Measurements from ENCODE around the gene CD163L1.
"Not testable (repeated sequence)": the region's sequence is repeated elsewhere in the genome, so short reads cannot be mapped to it uniquely, and the experiment has no call there.

The CD163L1 gene

DNA sequence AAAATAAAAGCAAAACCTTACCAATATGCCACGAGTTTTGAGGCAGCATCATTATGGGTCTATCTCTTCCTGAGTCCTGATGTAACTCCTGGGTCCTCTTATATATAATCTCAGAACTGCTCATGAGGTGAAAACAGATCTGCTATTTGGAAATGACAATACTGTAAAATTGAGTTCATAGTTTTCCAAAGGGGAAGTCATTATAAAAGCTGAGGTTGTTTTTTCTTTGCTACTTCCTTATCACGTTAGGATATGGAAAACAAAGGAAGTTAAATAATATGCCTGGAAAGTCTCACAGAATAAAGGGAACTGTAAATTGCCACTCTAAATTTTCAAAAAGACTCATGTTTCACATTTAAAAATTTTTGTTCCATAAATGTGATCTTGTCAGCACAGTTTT lies at the start of gene CD163L1:
CD163L1 (minus strand) TSS at position 78 of the 400 bp plus-strand sequence; CDS start at position 52, 26 bp downstream.
- DNase-seq, result no peak

DNA sequence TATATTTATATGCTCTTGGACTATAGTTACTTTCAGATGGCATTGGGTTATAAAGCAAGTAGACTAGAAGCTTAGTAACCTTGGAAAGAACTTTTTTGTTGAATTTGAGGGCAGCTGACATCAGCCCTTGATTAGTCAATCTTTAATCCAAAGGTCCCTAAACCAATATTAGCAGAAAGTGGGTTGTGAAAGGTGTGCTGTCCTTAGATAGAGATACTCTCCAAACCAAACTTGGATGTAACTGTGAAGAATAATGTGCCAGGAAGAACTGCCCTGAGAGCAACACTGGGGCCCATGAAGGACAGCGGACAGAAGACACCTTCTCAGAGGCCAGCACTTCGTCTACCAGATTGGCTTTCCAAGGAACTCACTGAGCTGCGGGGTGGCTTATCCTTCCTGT lies 49.1 kb upstream of the CD163L1 start:
- DNase-seq, result no peak

DNA sequence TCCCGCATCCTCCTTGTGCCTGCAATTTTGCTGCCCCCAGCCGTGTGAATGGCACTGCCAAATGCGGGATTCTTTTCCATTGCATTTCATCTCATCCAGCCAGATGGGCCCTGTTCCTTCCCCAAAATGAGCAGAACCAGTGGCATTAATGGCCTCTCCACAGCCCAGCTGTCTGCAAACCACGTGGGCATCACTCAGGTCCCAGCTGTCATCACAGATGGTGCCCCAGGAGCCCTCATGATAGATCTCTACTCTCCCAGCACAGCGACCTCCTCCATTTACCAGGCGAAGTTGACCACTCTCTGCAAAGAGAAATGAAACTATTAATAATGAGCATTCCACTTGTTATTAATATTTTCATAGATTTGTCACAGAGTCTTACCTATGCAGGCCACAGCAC lies 42.6 kb upstream of the CD163L1 start:
- DNase-seq, result no peak

DNA sequence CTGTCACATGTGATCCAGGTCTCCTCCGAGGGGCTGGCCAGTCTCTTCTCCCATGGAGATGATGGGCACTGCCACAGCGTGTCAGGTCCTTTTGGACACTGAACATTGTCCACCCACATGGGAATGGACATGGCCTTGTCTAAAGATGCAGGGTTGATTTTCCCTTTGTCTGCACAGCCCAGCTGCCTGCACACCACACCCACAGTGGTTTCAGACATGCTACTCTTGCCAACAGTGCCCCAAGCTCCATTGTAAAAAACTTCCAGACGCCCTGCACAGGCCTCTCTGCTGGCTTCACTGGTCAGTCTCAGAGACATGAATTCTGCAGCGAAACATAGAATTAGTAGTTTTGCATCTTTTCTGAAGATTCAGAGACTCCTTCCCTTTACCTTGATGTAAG lies 41.1 kb upstream of the CD163L1 start:
- no peak for DNase-seq

DNA sequence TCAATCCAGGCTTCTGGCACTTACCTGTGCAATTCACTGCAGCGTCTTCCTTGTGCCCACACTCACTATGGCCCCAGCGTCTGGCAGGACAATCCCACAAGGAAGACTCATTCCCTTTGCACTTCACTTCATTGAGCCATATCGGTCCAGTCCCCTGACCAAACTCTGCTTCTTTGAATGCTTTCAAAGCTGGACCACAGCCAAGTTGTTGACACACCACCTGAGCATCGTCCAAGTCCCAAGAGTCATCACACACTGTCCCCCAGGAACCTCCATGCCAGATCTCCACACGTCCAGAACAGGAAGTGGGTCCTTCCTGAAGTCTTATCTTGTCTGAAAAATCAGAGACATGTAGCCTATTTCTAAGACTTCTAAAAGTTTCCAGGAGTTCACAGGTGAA lies 39.4 kb upstream of the CD163L1 start:
- DNase-seq, result no peak

DNA sequence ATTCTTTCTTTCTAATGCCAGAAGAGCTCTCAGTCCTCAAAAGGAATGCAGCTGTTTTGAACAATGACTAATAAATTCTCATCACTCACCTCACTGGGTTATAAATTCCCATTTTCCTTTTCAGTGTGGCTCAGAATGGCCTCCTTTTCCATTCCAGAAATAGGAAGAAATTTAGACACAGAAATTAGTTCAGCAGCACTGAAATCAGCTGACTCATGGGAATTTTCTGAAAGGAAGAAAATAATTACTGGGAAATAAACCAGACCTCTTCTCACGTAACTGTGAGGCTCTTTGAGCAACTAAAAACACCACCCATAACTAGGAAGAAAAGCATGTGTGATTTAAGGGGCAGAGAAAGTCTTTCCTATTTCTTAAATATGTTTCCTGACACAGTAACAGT lies 35.8 kb upstream of the CD163L1 start:
- no peak for DNase-seq

DNA sequence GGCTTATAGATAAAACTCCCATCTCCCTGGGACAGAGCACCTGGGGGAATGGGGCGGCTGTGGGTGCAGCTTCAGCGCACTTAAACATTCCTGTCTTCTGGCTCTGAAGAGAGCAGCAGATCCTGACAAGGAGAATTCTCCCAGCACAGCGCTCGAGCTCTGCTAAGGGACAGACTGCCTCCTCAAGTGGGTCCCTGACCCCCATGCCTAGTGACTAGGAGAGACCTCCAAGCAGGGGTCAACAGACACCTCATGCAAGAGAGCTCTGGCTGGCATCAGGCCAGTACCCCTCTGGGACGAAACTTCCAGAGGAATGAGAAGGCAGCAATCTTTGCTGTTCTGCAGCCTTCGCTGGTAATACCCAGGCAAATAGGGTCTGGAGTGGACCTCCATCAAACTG lies 28.1 kb upstream of the CD163L1 start:
- no peak for DNase-seq

DNA sequence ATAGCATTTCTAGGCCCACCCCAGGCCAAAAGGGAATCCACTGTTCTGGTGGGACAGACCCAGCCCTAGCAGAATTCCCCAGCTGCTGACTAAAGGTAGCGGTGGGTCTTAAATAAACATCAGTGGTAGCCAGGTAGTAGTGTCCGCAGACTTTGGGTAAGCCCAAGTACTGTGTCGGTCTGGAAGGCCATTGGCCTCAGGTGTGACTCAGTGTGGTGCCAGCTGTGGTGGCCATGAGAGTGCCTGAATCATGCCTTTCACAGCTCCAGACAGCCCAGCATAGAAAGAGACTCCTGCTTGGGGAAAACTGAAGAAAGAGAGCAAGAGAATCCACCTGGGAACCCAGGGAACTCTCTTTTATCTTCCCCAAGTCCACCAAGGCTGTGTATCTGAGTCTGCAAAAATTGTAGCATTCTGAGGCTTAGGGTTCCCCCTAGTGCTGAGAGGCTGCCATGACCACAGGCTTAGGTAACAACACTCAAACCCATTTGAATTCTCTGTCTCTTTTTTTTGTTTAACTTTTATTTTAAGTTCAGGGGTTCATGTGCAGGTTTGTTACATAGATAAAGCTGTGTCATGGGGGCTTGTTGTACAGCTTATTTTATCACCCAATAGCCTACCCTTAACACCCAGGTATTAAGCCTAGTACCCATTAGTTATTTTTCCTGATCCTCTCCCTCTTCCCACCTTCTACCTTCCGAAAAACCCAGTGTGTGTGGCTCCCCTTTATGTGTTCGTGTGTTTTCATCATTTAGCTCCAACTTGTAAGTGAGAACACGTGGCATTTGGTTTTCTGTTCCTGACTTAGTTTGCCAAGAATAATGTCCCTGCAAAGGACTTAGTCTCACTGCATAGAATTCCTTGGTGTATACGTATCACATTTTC lies 16.7 kb upstream of the CD163L1 start:
- no peak for DNase-seq

DNA sequence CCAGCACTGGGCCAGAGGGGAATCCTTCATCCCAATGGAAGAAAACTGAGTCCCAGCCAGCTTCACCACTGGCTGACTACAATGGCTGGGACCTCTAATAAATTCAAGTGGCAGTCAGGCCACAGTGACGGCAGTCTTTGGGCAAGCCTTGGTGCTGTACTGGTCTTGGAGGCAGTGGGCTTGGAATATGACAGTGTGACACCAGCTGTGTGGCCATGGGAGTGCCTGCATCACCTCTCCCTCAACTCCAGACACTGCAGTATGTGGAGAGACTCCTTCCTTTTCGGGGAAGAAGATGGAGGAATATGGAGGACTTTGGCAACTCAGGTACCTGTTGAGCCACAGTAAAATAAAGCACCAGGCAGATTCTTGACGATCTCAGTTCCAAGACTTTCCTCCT lies 16.0 kb upstream of the CD163L1 start:
- DNase-seq, result no peak

DNA sequence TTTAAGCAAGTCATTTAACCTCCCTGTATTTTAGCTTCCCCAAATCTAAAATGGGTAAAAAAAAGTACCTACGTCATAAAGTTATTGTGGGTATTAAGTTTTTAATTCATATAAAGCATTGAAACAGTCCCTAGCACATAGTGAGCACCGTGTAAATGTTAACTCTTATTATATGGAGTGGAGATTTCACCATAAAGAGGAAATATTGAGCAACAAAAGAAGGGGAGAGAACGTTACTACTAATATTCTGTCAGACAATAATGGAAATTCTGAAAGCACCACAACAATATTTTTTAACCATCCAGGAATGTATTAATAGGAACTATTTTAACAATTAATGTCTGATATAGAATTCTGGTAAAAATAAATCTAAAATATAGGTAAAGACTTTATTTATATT lies 7.8 kb upstream of the CD163L1 start:
- DNase-seq, result no peak

DNA sequence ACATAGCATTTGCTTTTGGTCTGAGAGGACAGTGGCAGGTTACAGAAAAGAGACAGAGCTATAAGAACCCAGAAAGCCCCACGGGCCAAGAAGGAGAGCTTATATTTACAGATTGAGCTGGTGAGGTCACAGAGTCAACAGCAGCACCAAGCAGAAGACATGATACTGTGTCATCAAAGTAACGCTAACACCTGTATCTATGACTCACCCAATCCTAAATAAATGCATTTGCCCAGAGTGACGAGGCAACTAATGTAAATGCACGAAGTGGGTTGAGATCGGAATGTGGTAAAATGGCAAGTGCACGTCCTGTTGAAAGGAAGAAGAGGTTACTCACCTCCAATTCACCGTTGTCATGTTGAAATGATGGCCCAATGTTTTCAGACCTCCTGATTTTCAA lies 6.7 kb upstream of the CD163L1 start:
- no peak for DNase-seq

DNA sequence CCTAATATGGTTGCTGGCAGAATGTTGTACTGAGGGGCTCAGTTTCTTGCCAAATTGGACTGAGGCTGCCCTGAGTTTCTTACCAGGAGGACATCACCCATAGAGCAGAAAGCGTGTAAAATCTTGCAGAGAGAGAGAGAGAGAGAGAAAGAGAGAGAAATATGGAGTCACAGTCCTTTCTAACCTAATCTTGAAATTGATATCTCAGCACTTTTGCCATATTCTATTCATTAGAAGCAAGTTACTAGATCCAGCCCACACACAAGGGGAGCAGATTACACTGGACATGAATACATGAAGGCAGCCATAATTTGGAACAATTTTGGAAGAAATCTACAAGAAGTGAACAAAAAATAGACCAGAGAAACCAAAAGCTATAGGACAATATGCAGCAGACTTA lies 4.1 kb upstream of the CD163L1 start:
- DNase-seq, result no peak

DNA sequence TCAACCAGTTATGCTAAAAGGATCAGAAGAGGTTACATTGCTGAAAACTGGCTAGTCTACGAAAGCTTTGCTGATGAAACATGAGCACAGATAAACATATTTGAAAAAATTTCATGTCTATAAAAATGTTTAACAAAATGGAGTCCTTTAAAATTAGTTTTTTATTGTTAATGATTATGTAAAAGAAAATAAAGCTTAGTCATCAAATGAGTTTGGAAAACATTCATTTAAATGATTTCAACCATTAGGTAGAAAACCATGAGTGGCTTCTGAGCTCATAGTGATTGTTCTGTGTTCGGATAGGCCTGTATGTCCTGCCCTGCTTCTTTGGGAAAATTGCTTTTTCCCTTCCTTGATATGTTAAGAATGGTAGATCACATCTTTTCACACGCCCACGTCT lies 584 bp upstream of the CD163L1 start:
- no peak for DNase-seq

DNA sequence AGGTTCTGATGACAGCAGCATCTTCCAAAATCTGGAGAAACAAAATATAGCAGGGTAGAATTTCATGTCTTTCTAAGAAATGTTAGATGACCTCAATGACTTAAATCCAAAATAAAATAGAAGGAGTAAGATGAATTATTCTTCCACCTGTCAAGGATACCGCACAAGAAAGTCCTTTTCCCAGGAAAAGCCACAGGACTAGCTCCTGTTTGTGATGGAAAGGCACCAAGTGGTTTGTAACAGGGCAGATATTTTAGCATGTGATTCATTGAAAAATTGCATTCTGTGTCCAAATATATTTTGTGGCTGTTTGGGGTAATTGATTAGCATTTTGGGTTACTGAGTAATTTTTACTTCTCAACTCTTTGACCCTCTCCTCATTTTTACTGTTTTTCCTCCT lies 2.7 kb downstream of the CD163L1 start:
- DNase-seq, result no peak

DNA sequence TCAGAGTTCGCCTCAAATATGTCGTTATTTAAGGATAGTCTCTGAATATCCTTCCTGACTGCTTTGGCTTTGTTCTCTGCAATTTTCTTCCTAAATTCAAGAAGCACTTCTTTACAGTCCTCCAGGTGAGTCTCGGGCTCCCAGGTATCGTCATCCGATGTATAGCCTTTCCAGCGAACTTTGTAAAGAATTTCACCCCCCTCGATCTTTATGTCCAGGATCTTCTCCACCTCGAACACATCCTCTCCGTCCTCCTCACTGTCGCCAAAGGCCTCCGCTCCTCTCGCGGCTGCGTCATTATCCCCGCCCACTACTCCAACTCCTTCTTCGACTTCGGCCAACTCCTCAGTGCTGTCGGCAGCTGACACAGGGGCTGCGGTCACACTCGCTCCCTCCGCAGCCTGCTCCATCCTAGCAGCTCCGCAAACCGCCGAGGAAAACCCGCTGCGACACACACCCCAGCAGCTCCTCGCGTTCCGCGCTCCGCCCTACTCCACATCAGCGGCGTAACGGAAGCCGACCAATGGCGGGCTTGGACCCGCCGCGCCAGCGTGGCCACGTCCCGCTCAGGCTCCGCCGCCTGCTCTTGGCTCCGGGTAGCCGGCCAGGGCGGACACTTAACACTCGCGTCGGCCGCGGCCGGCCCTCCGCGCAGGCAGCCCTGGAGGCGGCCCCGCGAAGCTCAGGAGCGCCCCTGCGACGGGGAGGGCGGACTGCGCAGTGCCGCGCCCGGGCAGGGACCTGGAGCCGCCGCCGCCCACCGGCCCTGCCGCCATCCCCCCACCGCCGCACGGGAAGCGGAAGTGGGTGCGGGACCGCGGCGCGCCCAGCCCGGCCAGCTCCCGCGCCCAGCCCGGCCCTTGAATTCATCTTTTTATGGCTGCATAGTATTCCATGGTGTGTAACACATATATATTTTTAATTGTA lies 4.1 kb downstream of the CD163L1 start:
- no peak for DNase-seq

DNA sequence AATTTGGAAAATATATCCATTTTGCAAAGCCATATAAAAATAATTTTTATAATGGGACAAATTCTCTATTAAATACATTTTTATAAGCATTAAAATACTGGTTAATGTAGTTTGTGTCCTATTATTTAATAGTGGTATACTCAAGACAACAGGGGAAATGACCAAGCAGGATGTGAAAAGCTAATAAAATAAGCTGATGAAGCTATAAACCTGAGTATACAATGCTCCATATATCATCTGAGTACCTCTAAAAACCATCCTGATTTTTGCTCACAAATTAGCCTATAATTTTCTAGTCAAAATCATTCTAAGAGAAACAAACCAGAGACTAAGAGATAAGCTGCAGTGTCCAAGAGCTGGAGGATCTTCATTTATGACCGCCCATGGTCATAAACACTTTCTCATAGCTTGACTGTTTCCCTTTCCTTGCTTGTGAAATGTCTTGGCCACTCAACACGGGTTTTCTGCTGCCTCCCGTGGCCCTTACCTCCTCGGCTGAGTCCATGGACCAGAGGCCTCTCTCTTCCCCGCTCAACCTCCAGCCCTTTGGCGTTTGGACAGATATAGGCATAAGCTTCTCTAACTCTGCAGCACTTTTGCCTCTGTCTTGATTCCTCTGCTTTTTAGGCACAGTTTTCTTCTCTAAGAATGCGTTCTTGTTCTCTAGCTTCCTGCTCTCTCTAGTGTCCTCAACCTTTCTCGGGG lies 5.5 kb downstream of the CD163L1 start:
- not testable (repeated sequence) for DNase-seq

DNA sequence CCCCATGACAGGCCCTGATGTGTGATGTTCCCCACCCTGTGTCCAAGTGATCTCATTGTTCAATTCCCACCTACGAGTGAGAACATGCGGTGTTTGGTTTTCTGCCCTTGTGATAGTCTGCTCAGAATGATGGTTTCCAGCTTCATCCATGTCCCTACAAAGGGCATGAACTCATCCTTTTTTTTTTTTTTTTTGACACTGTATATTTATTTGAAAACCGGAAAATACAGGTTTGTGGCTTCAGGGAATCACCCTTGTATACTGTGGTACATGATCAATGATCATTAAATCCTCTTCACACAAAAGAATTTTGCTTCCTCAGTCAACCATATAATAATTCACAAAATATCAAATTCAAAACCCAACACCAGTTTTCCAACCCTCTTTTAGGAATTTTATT lies 6.5 kb downstream of the CD163L1 start:
- DNase-seq, result not testable (repeated sequence)

DNA sequence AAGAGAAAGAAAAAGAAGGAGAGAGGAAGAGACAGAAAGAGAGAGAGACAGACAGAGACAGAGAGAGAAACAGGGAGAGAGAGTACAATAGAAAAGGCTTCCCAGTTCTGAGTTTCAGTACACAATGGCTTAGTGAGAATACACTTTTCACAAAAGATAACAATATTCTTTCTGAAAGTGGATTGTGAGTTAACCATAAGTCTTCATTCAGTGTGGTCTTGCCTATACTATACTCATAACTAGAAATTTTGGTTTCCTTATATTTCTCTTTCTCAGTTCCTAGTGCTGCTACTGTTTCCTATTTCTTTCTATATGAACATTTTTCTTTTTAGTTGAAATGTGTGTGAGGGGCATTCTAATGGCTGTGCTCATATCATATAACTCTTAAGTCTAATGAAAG lies 9.3 kb downstream of the CD163L1 start:
- no peak for DNase-seq

DNA sequence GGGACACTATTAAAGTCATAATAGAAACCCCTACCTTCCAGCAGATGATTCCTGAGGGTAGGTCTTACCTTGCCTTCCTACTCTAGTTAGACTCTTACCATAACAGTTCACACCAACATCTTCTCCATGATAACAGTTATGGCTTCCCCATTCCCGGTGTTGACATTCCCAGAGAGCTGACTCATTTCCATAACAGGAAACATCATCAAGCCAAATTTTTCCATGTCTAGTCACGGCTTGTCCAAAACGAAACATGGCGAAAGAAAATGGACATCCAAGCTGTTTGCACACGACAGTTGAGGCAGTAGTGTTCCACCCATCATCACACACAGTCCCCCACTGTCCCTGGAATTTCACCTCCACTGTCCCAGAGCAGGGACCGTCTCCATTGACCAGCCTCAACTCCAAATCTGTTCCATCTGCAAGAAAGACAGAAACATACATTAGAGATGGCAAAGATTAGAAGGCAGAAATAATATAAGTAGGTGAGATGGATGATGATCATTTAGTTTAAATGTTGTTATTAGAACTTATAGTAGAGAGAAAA lies 10.6 kb downstream of the CD163L1 start:
- no peak for DNase-seq

DNA sequence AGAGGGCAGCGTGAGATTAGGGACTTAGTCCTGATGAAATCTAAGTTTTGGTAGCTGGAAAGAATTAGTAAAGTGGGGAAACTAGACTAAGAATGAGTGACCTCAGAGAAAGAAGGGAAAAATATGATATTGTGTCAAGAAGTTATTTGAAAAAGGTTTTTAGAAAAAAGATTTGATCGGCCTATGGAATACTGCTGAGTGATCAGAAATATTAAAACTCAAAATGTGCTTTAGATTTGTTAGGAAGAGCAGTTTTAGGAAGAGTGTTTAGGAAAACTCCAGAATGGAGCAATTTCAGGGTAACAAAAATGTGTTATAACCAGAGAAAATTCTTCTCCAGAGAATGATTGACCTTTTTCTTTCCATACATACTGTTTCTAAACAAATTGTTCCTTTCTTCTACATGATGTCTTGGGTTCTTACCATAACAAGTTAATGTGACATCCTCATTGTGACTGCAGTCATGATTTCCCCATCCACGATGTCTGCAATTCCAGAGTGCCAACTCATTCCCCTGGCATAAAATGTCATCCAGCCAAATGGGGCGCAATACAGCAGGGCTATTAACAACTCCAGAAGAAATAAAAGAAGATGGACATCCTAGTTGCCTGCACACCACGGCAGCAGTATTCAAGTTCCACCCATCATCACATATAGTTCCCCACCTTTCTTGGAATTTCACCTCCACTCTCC lies 11.8 kb downstream of the CD163L1 start:
- no peak for DNase-seq

DNA sequence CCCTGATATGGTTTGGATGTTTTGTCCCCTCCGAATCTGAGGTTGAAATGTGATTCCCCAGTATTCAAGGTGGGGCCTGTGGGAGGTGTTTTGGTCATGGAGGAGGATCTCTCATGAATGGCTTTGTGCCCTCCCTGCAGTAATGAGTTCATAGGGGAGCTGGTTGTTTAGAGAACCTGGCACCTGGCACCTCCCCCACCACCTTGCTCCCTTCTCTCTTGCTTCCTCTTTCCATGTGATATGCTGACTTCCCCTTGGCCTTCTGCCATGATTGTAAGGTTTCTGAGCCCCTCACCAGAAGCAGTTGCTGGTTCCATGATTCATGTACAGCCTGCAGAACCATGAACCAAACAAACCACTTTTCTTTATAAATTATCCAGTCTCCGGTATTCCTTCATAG lies 32.6 kb downstream of the CD163L1 start:
- DNase-seq, result no peak

DNA sequence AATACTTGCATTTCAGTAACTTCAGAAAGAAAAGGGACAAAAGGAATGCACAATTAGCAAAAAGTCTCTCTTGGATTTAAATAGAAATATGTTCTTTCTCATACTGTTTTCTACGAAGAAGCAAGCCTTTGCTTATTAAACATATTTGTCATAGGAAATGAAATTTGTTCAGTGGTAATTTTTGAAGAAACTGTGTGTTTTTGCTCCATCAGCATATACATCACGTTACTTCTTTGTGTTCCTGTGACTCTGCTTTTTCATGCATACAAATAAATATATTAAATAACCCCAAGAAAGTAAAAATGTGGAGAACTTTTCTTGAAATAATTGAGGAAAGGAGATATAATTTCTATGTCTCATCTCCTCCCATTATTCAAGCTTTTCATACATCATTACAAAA lies 39.7 kb downstream of the CD163L1 start:
- no peak for DNase-seq

Data from NCI-H510A (cell line).